Spleen (tissue), 11 donors: ENCODE data around the gene SMPDL3A. TPM values are rescaled to one million over a fixed set of nuclear protein-coding genes. Genes with fewer than 3 reads are reported as not detected.

Source experiments
- DNase-seq: peaks from one replicate; pipeline ENCODE4 v3.0.0-alpha.2; 2020
- H3K27ac ChIP-seq, 8 donors: fragments of 200-600 bp; sonication (generic) in 7 of 8; 1 replicate in 4 of 8; 2 replicates in 4 of 8; pipeline versions ENCODE4 v1.5.0 to v1.8.0; 2016 to 2021; ENCODE audit warnings: inconsistent platforms in 4 of 8, mild to moderate bottlenecking in 4 of 8, moderate library complexity in 1 of 8
- H3K27me3 ChIP-seq, 7 donors: fragments of 200-600 bp; sonication (generic) in 6 of 7; replicated peaks in 1 of 7; 1 replicate in 4 of 7; 2 replicates in 3 of 7; pipeline versions ENCODE4 v1.5.0 to v1.8.0; 2016 to 2021; ENCODE audit warnings: inconsistent platforms in 3 of 7, mild to moderate bottlenecking in 1 of 7
- H3K36me3 ChIP-seq, 6 donors: fragments of 200-600 bp; sonication (generic) in 5 of 6; 1 replicate in 4 of 6; 2 replicates in 2 of 6; pipeline versions ENCODE4 v1.5.0 to v1.8.0; 2016 to 2021; ENCODE audit warnings: inconsistent platforms in 2 of 6
- H3K4me1 ChIP-seq, 6 donors: fragments of 200-600 bp; sonication (generic) in 5 of 6; 1 replicate in 3 of 6; 2 replicates in 3 of 6; pipeline versions ENCODE4 v1.5.0 to v1.8.0; 2016 to 2021; ENCODE audit warnings: inconsistent platforms in 3 of 6
- H3K4me3 ChIP-seq, 8 donors: fragments of 200-600 bp; sonication (generic) in 7 of 8; 1 replicate in 4 of 8; 2 replicates in 4 of 8; pipeline versions ENCODE4 v1.5.0 to v1.8.0; 2016 to 2021; ENCODE audit warnings: inconsistent platforms in 4 of 8, mild to moderate bottlenecking in 4 of 8, moderate library complexity in 2 of 8
- H3K9me3 ChIP-seq, 8 donors: fragments of 200-600 bp; sonication (generic) in 7 of 8; 1 replicate in 4 of 8; 2 replicates in 4 of 8; pipeline versions ENCODE4 v1.5.0 to v1.8.0; 2016 to 2021; ENCODE audit warnings: inconsistent platforms in 4 of 8
- CTCF ChIP-seq, 11 experiments: fragments of 200-600 bp in 7 of 11; fragments of 450-650 bp in 4 of 11; sonication (generic) in 4 of 11; IDR thresholded peaks in 8 of 11; conservative IDR thresholded peaks in 3 of 11; 1 replicate in 7 of 11; 2 replicates in 4 of 11; pipeline versions ENCODE4 v1.4.0 to v1.8.0; 2016 to 2021; ENCODE audit warnings: antibody characterized with exemption in 11 of 11, inconsistent platforms in 4 of 11, mild to moderate bottlenecking in 1 of 11
- POLR2A ChIP-seq, 3 donors: fragments of 450-650 bp; IDR thresholded peaks; one replicate each; pipeline ENCODE4 v1.5.1; 2017; ENCODE audit warnings: antibody characterized with exemption in 3 of 3, mild to moderate bottlenecking in 1 of 3
- POLR2AphosphoS5 ChIP-seq, 3 donors: sonication (generic); formaldehyde crosslinking; IDR thresholded peaks; one replicate each; pipeline ENCODE4 v1.5.1; 2017; ENCODE audit warnings: antibody characterized with exemption in 3 of 3
- WGBS, 5 donors: extraction: QIAGEN DNeasy Blood & Tissue Kit in 3 of 5; methylation state at CpG; one replicate each; pipeline versions ENCODE4 v1.1.5 to v1.1.7; 2013 to 2018; 5-methylcytosine and 5-hydroxymethylcytosine counted together
- intact Hi-C: fragments of 100-400 bp; cut with DNase I; formaldehyde crosslinking; loops from one replicate; pipeline ENCODE4 v1.15.0; 2023; ENCODE audit warnings: low total_unique reads
- polyA plus RNA-seq, 3 donors: library from polyadenylated mRNA; stranded (reverse); fragments of 200-250 nt; gene quantifications; one replicate each; pipeline ENCODE4 v1.2.1, GENCODE V29; 2013
- small RNA-seq, 4 donors: library from RNA; depleted of rRNA; stranded (forward); fragments of <200 nt; gene quantifications; one replicate each; pipeline ENCODE3, GENCODE V24; 2016
- total RNA-seq, 7 donors: library from RNA; depleted of rRNA in 3 of 7; stranded (reverse); fragments of >200 nt in 3 of 7; fragmentation: NEBNext Ultra II Directional in 4 of 7; extraction: Animal tissue kit (Norgen Biotek cat#: 25700) in 4 of 7; gene quantifications; one replicate each; pipeline versions ENCODE4 v1.1.0 to v1.2.1, GENCODE V29; 2016 to 2021
- donor health status: healthy with polysubstance abuse.
- donor health status: DM: no; HTN: no; CAD: no; lungs with moderate emphysema.
- donor health status: DM: no; HTN: no; CAD: no.
- donor health status: Bipolar disorder and iron deficiency.
- donor health status: healthy.
- donor health status: DM: no; HTN: no; CAD: no.
- donor health status: DM: yes; HTN: yes; CAD: no.

SMPDL3A gene
- total and polyA plus RNA-seq, 10 donors = 7.2 to 64.8 (median 34.1) TPM

DNA sequence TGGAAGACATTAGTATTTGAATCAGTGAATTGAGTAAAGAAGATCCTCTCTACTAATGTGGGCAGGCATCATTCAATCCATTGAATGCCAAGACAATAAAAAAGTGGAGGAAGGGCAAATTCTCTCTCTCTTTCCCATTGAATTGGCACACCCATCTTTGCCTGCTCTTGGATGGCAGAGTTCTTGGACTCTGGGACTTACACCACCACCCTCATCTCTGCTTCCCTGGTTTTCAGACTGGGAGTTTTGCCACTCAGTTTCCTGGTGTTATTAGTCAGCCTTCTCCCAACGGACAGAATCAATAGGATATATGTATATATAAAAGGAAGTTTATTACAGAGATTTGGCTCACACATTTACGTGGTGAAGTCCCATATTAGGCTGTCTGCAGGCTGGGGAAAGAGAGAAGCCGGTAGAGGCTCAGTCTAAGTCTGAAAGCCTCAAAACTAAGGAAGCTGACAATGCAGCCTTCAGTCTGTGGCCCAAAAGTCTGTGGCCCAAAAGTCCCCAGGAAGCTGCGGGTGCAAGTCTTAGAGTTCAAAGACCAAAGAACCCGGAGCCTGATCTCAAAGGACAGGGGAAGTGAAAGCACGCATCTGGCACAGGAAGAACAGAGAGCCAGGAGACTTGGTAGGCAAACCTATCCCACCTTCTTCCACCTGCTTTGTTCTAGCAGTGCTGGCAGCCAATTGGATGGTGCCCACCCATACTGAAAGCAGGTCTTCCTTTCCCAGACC is 64.4 kb downstream of the SMPDL3A start:
- H3K9me3 ChIP-seq = no peaks in the 10 kb centered on the region
- 66 to 81% (median 72%) methylated on average over 6 of the region's 6 CpGs for WGBS, 5 donors

More for the DNA sequence above, 64.4 kb downstream of the SMPDL3A start:
- Histone ChIP-seq H3K27ac (no peak overlapping the region), H3K4me3 (no peak overlapping the region), H3K36me3 (no peaks in the 10 kb centered on the region), H3K4me1 (no peaks in the 10 kb centered on the region), H3K27me3 (no peaks in the 10 kb centered on the region)
- intact Hi-C loops = no loop called here
- TF ChIP-seq POLR2A (IDR thresholded peaks at IDR 0.05) (no peak), CTCF (IDR thresholded peaks at IDR 0.05 in 8 of 11, conservative IDR thresholded peaks at IDR 0.05 in 3 of 11) (no peak), POLR2AphosphoS5 (IDR thresholded peaks at IDR 0.05) (no peak)
- DNase-seq = no peak

Small RNA genes lying within 50 kb of the gene (small RNA-seq; reads per million reads assigned to genes)
- gene RN7SL564P = 0 reads per million in 4 donors

Other genes starting within 250 kb of the SMPDL3A start
- 1 to 10 TPM in 4 of 7 donors, under 1 TPM in 1, not detected in 2; 0.94 to 3.0 (median 1.7) TPM for gene PKIB, start 178.9 kb upstream of the SMPDL3A start, total RNA-seq
- 1 to 10 TPM in 2 of 3 donors, under 1 TPM in 1; 0.85 to 2.9 (median 1.2) TPM for gene PKIB, start 178.9 kb upstream of the SMPDL3A start, polyA plus RNA-seq
- not detected for gene FABP7, start 9.5 kb upstream of the SMPDL3A start, total RNA-seq
- under 1 TPM in 1 of 3 donors, not detected in 2; 0.08 TPM for gene FABP7, start 9.5 kb upstream of the SMPDL3A start, polyA plus RNA-seq
- gene CLVS2, start 207.0 kb downstream of the SMPDL3A start, total RNA-seq = not detected
- gene CLVS2, start 207.0 kb downstream of the SMPDL3A start, polyA plus RNA-seq = not detected